HepG2 (cell line): ENCODE measurements around the gene GPN2. TPM values are rescaled to one million over a fixed set of nuclear protein-coding genes. Genes with fewer than 3 reads are reported as not detected.

Source experiments
- ATAC-seq: fragments of 200-7000 bp; cut with Tn5 transposase; 3 replicates; pipeline ENCODE4 v1.9.1; 2020; ENCODE audit warnings: mild to moderate bottlenecking, moderate library complexity
- BruUV-seq: library from RNA; stranded (reverse); fragments of 400-500 nt; replicated peaks from 2 replicates; lab custom pipeline; 2021; lab: Mats Ljungman, UMichigan
- CTCF ChIA-PET: fragments of 300-600 bp; formaldehyde crosslinking; extraction: SDS; loops from one replicate; lab custom pipeline; 2021; ENCODE audit warnings: low total read pairs, inconsistent platforms, low intra/inter-chr PET ratio; lab: Yijun Ruan, JAX
- POLR2A ChIA-PET: fragments of 350-600 bp; sonication (Branson Sonifier 250); formaldehyde crosslinking; loops from one replicate; lab custom pipeline; 2020; ENCODE audit warnings: antibody characterized with exemption, inconsistent platforms; lab: Yijun Ruan, JAX
- DNase-seq: peaks from one replicate; pipeline ENCODE4 v3.0.0-alpha.2; 2015; ENCODE audit warnings: low spot score
- FAIRE-seq: peaks from 3 replicates; lab custom pipeline; 2011; peaks lifted over from hg19 to GRCh38; lab: Jason Lieb, UNC
- H2AFZ ChIP-seq: one replicate; pipeline ENCODE4 v1.6.1; 2011; ENCODE audit warnings: low read length, inconsistent platforms
- H3K27ac ChIP-seq: fragments of 300-600 bp; 3 replicates; pipeline ENCODE4 v1.8.0; 2011; ENCODE audit warnings: mixed run types, mild to moderate bottlenecking, mixed read lengths, low read length, inconsistent platforms; ENCODE audit not compliant: insufficient read depth; ENCODE audit errors: extremely low read length
- H3K27me3 ChIP-seq, 2 experiments: fragments of 200-600 bp in 1 of 2; 2 replicates in 1 of 2; 3 replicates in 1 of 2; pipeline versions ENCODE4 v1.6.0 to v1.8.0; 2011; ENCODE audit warnings: low read length in 2 of 2, mild to moderate bottlenecking in 2 of 2, moderate library complexity in 2 of 2, inconsistent platforms in 1 of 2; ENCODE audit not compliant: insufficient read depth in 2 of 2, control insufficient read depth in 1 of 2
- H3K36me3 ChIP-seq, 2 experiments: fragments of 200-600 bp in 1 of 2; replicated peaks in 1 of 2; 2 replicates in 1 of 2; 3 replicates in 1 of 2; pipeline versions ENCODE4 v1.5.1 to v1.8.0; 2011; ENCODE audit warnings: low read length in 2 of 2, inconsistent platforms in 1 of 2; ENCODE audit not compliant: insufficient read depth in 2 of 2, control insufficient read depth in 1 of 2
- H3K4me1 ChIP-seq: 2 replicates; pipeline ENCODE4 v1.5.1; 2012; ENCODE audit warnings: low read length, inconsistent platforms; ENCODE audit not compliant: insufficient read depth
- H3K4me2 ChIP-seq: 2 replicates; pipeline ENCODE4 v1.6.0; 2011; ENCODE audit warnings: low read depth, low read length, inconsistent platforms
- H3K4me3 ChIP-seq, 3 experiments: fragments of 200-600 bp in 1 of 3; sonication (generic), shearing (Covaris generic) in 1 of 3; replicated peaks in 1 of 3; 2 replicates each; pipeline ENCODE4 v1.5.1; 2011 to 2016; ENCODE audit warnings: low read length in 3 of 3, inconsistent platforms in 2 of 3, low read depth in 2 of 3, mild to moderate bottlenecking in 2 of 3, control low read depth in 1 of 3, mixed read lengths in 1 of 3; ENCODE audit not compliant: insufficient read depth in 1 of 3
- H3K79me2 ChIP-seq: one replicate; pipeline ENCODE4 v1.6.1; 2011; ENCODE audit warnings: low read length, inconsistent platforms; ENCODE audit not compliant: insufficient read depth
- H3K9ac ChIP-seq: 2 replicates; pipeline ENCODE4 v1.6.0; 2011; ENCODE audit warnings: mild to moderate bottlenecking, low read depth, low read length, inconsistent platforms; ENCODE audit not compliant: insufficient read depth
- H3K9me3 ChIP-seq: 2 replicates; pipeline ENCODE4 v1.5.1; 2012; ENCODE audit warnings: mild to moderate bottlenecking, low read length
- H4K20me1 ChIP-seq: 2 replicates; pipeline ENCODE4 v1.6.0; 2011; ENCODE audit warnings: inconsistent platforms, mild to moderate bottlenecking, low read length, moderate library complexity; ENCODE audit not compliant: insufficient read depth
- ADNP ChIP-seq: sonication (generic); formaldehyde crosslinking; IDR thresholded peaks from 2 replicates; pipeline ENCODE4 v1.4.0; 2020; ENCODE audit warnings: missing genetic modification reagents
- ATF5 ChIP-seq: sonication (generic); formaldehyde crosslinking; IDR thresholded peaks from 2 replicates; pipeline ENCODE4 v1.4.0; 2020; ENCODE audit warnings: mild to moderate bottlenecking, low read depth, missing genetic modification reagents
- EP300 ChIP-seq, 3 experiments: sonication (generic) in 1 of 3; formaldehyde crosslinking in 1 of 3; IDR thresholded peaks; 2 replicates each; pipeline versions ENCODE4 v1.5.1 to v1.6.1; 2011 to 2020; ENCODE audit warnings: low read depth in 2 of 3, low read length in 2 of 3, borderline replicate concordance in 1 of 3, improper control_type of control experiment in 1 of 3, mild to moderate bottlenecking in 1 of 3, missing genetic modification reagents in 1 of 3, moderate library complexity in 1 of 3
- FOSL2 ChIP-seq: sonication (generic); formaldehyde crosslinking; IDR thresholded peaks from 2 replicates; pipeline ENCODE4 v1.4.0; 2020; ENCODE audit warnings: missing genetic modification reagents
- HOXA9 ChIP-seq: sonication (generic); formaldehyde crosslinking; IDR thresholded peaks from 2 replicates; pipeline ENCODE4 v1.8.1; 2022; ENCODE audit warnings: missing genetic modification reagents, mild to moderate bottlenecking, moderate library complexity, borderline replicate concordance
- JUN ChIP-seq: sonication (generic); formaldehyde crosslinking; IDR thresholded peaks from 2 replicates; pipeline ENCODE4 v1.4.0; 2020; ENCODE audit warnings: mild to moderate bottlenecking, missing genetic modification reagents
- KDM5B ChIP-seq: sonication (generic); formaldehyde crosslinking; IDR thresholded peaks from 2 replicates; pipeline ENCODE4 v1.4.0; 2020; ENCODE audit warnings: missing genetic modification reagents, mild to moderate bottlenecking, borderline replicate concordance
- MAZ ChIP-seq, 2 experiments: sonication (generic) in 1 of 2; formaldehyde crosslinking in 1 of 2; IDR thresholded peaks; 2 replicates each; pipeline versions ENCODE4 v1.5.0 to v1.6.1; 2012 to 2020; ENCODE audit warnings: low read depth in 2 of 2, mild to moderate bottlenecking in 2 of 2, borderline replicate concordance in 1 of 2, improper control_type of control experiment in 1 of 2, low read length in 1 of 2, missing genetic modification reagents in 1 of 2, moderate library complexity in 1 of 2
- MBD4 ChIP-seq: IDR thresholded peaks from 2 replicates; pipeline ENCODE4 v1.6.1; 2012; ENCODE audit warnings: low read length, inconsistent platforms, borderline replicate concordance
- NFIC ChIP-seq: IDR thresholded peaks from 2 replicates; pipeline ENCODE4 v1.6.1; 2012; ENCODE audit warnings: mild to moderate bottlenecking, low read length, inconsistent platforms
- PCBP2 ChIP-seq: fragments of 200-400 bp; formaldehyde crosslinking; optimal IDR thresholded peaks from 2 replicates; pipeline ENCODE3; 2018; ENCODE audit warnings: low read length, low read depth; ENCODE audit not compliant: poor library complexity, severe bottlenecking
- RARA ChIP-seq: IDR thresholded peaks from 2 replicates; pipeline ENCODE4 v1.6.1; 2016; ENCODE audit warnings: missing genetic modification reagents, missing compliant biosample characterization
- RBM39 ChIP-seq: fragments of 200-400 bp; formaldehyde crosslinking; IDR thresholded peaks from one replicate; pipeline ENCODE4 v1.6.1; 2018; ENCODE audit warnings: antibody characterized with exemption, mild to moderate bottlenecking, low read depth, low read length; ENCODE audit not compliant: poor library complexity, severe bottlenecking
- SMARCC2 ChIP-seq: fragments of 450-650 bp; IDR thresholded peaks from 2 replicates; pipeline ENCODE4 v1.6.1; 2017; ENCODE audit warnings: antibody characterized with exemption, mild to moderate bottlenecking
- SP140L ChIP-seq: sonication (generic); formaldehyde crosslinking; IDR thresholded peaks from 2 replicates; pipeline ENCODE4 v1.4.0; 2020; ENCODE audit warnings: missing genetic modification reagents, borderline replicate concordance
- ZBTB25 ChIP-seq: IDR thresholded peaks from 2 replicates; pipeline ENCODE4 v1.6.1; 2018; ENCODE audit warnings: missing genetic modification reagents
- ZNF12 ChIP-seq: sonication (generic); formaldehyde crosslinking; IDR thresholded peaks from 2 replicates; pipeline ENCODE4 v1.5.0; 2020; ENCODE audit warnings: missing genetic modification reagents
- ZNF225 ChIP-seq: sonication (generic); formaldehyde crosslinking; IDR thresholded peaks from 2 replicates; pipeline ENCODE4 v1.4.0; 2020; ENCODE audit warnings: mild to moderate bottlenecking, missing genetic modification reagents
- ZNF629 ChIP-seq: sonication (generic); formaldehyde crosslinking; conservative IDR thresholded peaks from 2 replicates; pipeline ENCODE4 v1.5.0; 2020; ENCODE audit warnings: missing genetic modification reagents
- WGBS: methylation state at CpG from one replicate; pipeline ENCODE4 v1.1.6; 2017; ENCODE audit warnings: low lambda C conversion rate; 5-methylcytosine and 5-hydroxymethylcytosine counted together
- in situ Hi-C: cut with HindIII; loops from 2 replicates; pipeline ENCODE4 v1.10.0; 2017; ENCODE audit warnings: low pct_unique_long_range_greater_than_20kb; ENCODE audit not compliant: extremely low pct_ligation_motif_present
- intact Hi-C: fragments of 100-400 bp; cut with micrococcal nuclease; formaldehyde crosslinking; loops from one replicate; pipeline ENCODE4 v1.10.0; 2022; ENCODE audit not compliant: unreplicated experiment
- polyA plus RNA-seq, 8 experiments: library from polyadenylated mRNA; depleted of rRNA in 3 of 8; stranded (reverse) in 7 of 8; unstranded in 1 of 8; fragments of >200 nt; fragmentation: Illumina TruSeq in 4 of 8; extraction: Trizol in 4 of 8; gene quantifications; 2 replicates each; pipeline versions ENCODE4 v1.2.1 to v1.2.3, GENCODE V29; 2011 to 2016; ENCODE audit warnings: low read depth in 4 of 8, missing spikeins in 1 of 8, mixed read lengths in 1 of 8; ENCODE audit not compliant: insufficient read depth in 1 of 8
- total RNA-seq, 5 experiments: library from RNA; depleted of rRNA; stranded (reverse); fragments of >200 nt; fragmentation: Illumina TruSeq; extraction: Trizol; gene quantifications; 2 replicates each; pipeline ENCODE4 v1.2.3, GENCODE V29; 2016; ENCODE audit warnings: low read depth in 1 of 5
- TF ChIP-seq, protein P1 (sequence below): sonication (generic); formaldehyde crosslinking; IDR thresholded peaks from 2 replicates; pipeline ENCODE4 v1.5.0; 2020; ENCODE audit warnings: missing genetic modification reagents

GPN2 gene
- total and polyA plus RNA-seq, 2 of the 13 experiments (the other 11 are each of a cell fraction or from before 2014, with no cell fraction given) = 19.3 to 38.9 TPM

DNA sequence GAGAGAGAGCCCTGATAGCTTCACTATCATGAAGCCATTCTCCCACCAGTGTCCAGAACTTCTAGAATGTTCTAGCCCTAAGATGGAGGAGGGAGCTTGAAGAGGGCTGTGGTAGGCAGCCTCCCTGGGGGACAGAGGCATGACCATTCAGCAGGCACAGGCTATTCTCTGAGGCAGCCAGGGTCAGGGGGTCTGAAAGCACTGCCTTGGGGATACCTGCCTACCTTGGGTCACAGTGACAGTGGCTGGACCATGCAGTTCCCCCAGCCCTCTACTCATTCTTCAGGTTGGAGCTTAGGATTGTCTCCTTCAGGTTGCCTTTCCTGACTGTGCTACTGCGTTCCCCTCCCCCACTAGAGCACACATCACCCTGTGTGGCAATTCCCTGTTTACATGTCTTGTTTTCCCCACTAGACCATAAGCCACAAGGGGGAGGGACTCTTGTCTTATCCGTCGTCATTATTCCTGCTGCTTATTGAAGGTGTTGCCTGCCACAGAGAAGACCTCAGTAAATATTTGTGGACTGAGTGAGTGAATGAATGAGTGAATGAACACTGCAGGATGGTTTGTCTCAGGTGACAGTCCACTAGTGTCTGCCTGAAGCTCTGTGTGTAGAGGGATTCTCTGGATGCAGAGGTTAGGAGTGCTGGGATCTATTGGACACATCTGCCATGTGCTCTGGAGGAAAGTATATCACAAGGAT, 58.4 kb downstream of the GPN2 start:
- CTCF ChIA-PET = interaction anchor here (1.2 kb wide), 1 partner anchor 22 kb away, joined by 4 read pairs; no protein-coding TSS in a partner anchor
- in situ Hi-C loops = no loop called here
- H4K20me1 ChIP-seq = peaks cover 4% of the 10 kb centered on the region; the same call in 1 of the 2 replicates
- H3K27me3 ChIP-seq = no peaks in the 10 kb centered on the region
- intact Hi-C loops = no loop called here
- no peaks in the 10 kb centered on the region for H3K9me3 ChIP-seq
- no TSS peak for BruUV-seq
- peaks cover 23% of the 10 kb centered on the region for H3K79me2 ChIP-seq
- H3K9ac ChIP-seq = peak overlapping the region; percentile 37; the same call in 1 of the 2 replicates
- ATAC-seq (peak; percentile 74), FAIRE-seq (peak; percentile 92), DNase-seq (peak; percentile 91)
- peak overlapping the region; percentile 52 for H3K4me2 ChIP-seq
- H3K36me3 ChIP-seq = peaks cover 8 to 33% of the 10 kb centered on the region in 2 experiments
- H2AFZ ChIP-seq = no peak overlapping the region
- H3K27ac ChIP-seq = peak overlapping the region; percentile 58
- WGBS = 5% methylated on average over 3 of the region's 3 CpGs
- peaks cover 52% of the 10 kb centered on the region for H3K4me1 ChIP-seq
- POLR2A ChIA-PET = interaction anchor here (0.8 to 2.1 kb wide), 6 partner anchors 11 to 59 kb away, joined by 3 to 6 read pairs (median 4); partner anchors contain the start of gene GPN2
- 0 out of 6 replicates have a peak overlapping the region, but pooled peaks of 1 of the 3 experiments have one; percentile 25 for H3K4me3 ChIP-seq
- TF ChIP-seq SMARCC2 (no peak), ZNF225 (CRISPR knock-in tag) (no peak), ATF5 (no peak), JUN (CRISPR knock-in tag) (peak; percentile 34; the same call in 1 of the 2 replicates), SP140L (CRISPR knock-in tag) (no peak), ADNP (CRISPR knock-in tag) (no peak), ZBTB25 (peak; percentile 79), RBM39 (no peak), MBD4 (no peak), EP300 (IDR thresholded peaks at IDR 0.05; ENCODE audit: low read depth in 2 of 2, low read length in 2 of 2) (peak in 1 of 2 experiments; percentile 77; a peak in 3 of 4 replicates), EP300 (CRISPR knock-in tag; IDR thresholded peaks at IDR 0.05; ENCODE audit: borderline replicate concordance) (peak; percentile 88), ZNF629 (CRISPR knock-in tag) (no peak), MAZ (IDR thresholded peaks at IDR 0.05; ENCODE audit: borderline replicate concordance, low read depth, low read length) (no peak), MAZ (CRISPR knock-in tag; IDR thresholded peaks at IDR 0.05; ENCODE audit: low read depth) (no peak), HOXA9 (CRISPR knock-in tag) (0 out of 2 replicates have a peak, but pooled peaks have one; percentile 46), RARA (peak; percentile 82), FOSL2 (CRISPR knock-in tag) (peak; percentile 80), KDM5B (CRISPR knock-in tag) (no peak), PCBP2 (no peak), NFIC (no peak), ZNF12 (no peak)
- TF ChIP-seq, protein P1, sequence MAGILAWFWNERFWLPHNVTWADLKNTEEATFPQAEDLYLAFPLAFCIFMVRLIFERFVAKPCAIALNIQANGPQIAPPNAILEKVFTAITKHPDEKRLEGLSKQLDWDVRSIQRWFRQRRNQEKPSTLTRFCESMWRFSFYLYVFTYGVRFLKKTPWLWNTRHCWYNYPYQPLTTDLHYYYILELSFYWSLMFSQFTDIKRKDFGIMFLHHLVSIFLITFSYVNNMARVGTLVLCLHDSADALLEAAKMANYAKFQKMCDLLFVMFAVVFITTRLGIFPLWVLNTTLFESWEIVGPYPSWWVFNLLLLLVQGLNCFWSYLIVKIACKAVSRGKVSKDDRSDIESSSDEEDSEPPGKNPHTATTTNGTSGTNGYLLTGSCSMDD = no peak
